SK-N-MC (cell line): ENCODE data around the gene EMP1.

ENCODE experiments used
- EZH2 ChIP-seq: fragments of 200-600 bp; sonication (generic); IDR thresholded peaks from one replicate; pipeline ENCODE4 v1.6.1; 2017; ENCODE audit warnings: antibody characterized with exemption
- FOXP2 ChIP-seq: optimal IDR thresholded peaks from 2 replicates; pipeline ENCODE3; 2011; ENCODE audit warnings: mild to moderate bottlenecking, moderate library complexity; ENCODE audit not compliant: insufficient read depth; ENCODE audit errors: extremely low read length, control extremely low read depth
- POLR2AphosphoS5 ChIP-seq: IDR thresholded peaks from 2 replicates; pipeline ENCODE4 v1.6.1; 2012; ENCODE audit warnings: mild to moderate bottlenecking, low read depth, low read length, borderline replicate concordance

GRCh38 chr12:13156277-13156676 is 40.2 kb upstream of the EMP1 start:
- TF ChIP-seq EZH2 (no peak), POLR2AphosphoS5 (no peak), FOXP2 (no peak)
